A673 (cell line): ENCODE results near the gene ACBD3.

Source experiments
- CTCF ChIP-seq: fragments of 300-800, 200-600 bp; sonication (generic); conservative IDR thresholded peaks from 2 replicates; pipeline ENCODE4 v1.5.1; 2017; ENCODE audit warnings: low read depth, mild to moderate bottlenecking, antibody characterized with exemption, low read length, moderate library complexity, mixed read lengths
- EZH2 ChIP-seq: fragments of 200-600 bp; sonication (generic); IDR thresholded peaks from 2 replicates; pipeline ENCODE4 v1.6.1; 2017; ENCODE audit warnings: borderline replicate concordance, low read depth, mild to moderate bottlenecking, mixed read lengths, antibody characterized with exemption, low read length; ENCODE audit not compliant: poor library complexity, severe bottlenecking

DNA sequence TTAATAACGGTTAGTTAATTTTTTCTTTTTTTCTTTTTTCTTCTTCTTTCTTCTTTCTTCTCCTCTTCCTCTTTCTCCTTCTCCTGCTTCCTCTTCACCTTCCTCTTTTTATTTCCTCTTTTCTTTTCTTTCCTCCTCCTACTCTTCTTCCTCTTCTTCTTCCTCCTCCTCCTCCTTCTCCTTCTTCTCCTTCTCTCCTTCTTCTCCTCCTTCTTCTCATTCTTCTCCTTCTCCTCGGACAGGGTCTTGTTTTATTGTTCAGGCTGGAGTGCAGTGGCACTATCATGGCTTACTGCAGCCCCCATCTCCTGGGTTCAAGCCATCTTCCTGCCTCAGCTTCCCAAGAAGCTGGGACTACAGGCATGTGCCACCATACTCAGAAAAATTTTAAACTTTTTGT, 13.4 kb upstream of the ACBD3 start:
- TF ChIP-seq CTCF (no peak), EZH2 (no peak)
